Measurements from ENCODE around the gene PDZD4. TPM values are rescaled to one million over a fixed set of nuclear protein-coding genes. Genes with fewer than 3 reads are reported as not detected.
A peak's percentile ranks its signal among the peaks of the same experiment; 100 is the strongest.

PDZD4 gene
- total RNA-seq (2014; rRNA removed; shearing (Covaris generic)) = 194 and 230 TPM in 2 replicates
- polyA plus RNA-seq (2016; fragmentation: Nextera tagmentation; extraction: Ambion mirVana) = 30.5 and 34.5 TPM in 2 replicates
- long read RNA-seq, partial matches to known transcripts = 0 of 2 reads
- long read RNA-seq, other reads (novel, unspliced or antisense) = 2 of 2 reads

- H3K27me3 ChIP-seq (ENCODE audit: insufficient read depth) = no peaks in the 10 kb centered on the region
- peaks cover 57% of the 10 kb centered on the region for H3K79me2 ChIP-seq (replicated peaks; ENCODE audit: insufficient read depth)
- H2AFZ ChIP-seq = no peak within 1 kb of the TSS
- peak within 1 kb of the TSS; percentile 87; the same call in 1 of the 2 replicates for H3K27ac ChIP-seq (ENCODE audit: low read depth)
- ATAC-seq (peak; percentile 17), DNase-seq (ENCODE audit: low spot score) (peak; percentile 53)
- no peak for TF ChIP-seq EZH2phosphoT487 (IDR thresholded peaks at IDR 0.05; ENCODE audit: unreplicated experiment)
- TF ChIP-seq ETS1 (IDR thresholded peaks at IDR 0.05) = no peak
- no peak for TF ChIP-seq CTCF (conservative IDR thresholded peaks at IDR 0.05; ENCODE audit: low read depth in 2 of 2)
- TF ChIP-seq EZH2 (IDR thresholded peaks at IDR 0.05; ENCODE audit: low read depth, unreplicated experiment) = no peak
- no peak; the same call in 1 of the 2 replicates for TF ChIP-seq POLR2AphosphoS5 (IDR thresholded peaks at IDR 0.05; ENCODE audit: low read depth)
- no peak for TF ChIP-seq CREB1 (CRISPR knock-in tag; IDR thresholded peaks at IDR 0.05; ENCODE audit: low read depth)
- no peak for TF ChIP-seq NANOG (IDR thresholded peaks at IDR 0.05; ENCODE audit: borderline replicate concordance)
- TF ChIP-seq ZNF462 (CRISPR knock-in tag; IDR thresholded peaks at IDR 0.05) = no peak
- no peak for TF ChIP-seq REST (IDR thresholded peaks at IDR 0.05; ENCODE audit: unreplicated experiment)
- TF ChIP-seq ZNF114 (CRISPR knock-in tag; IDR thresholded peaks at IDR 0.05) = no peak
- no peak for TF ChIP-seq JUNB (IDR thresholded peaks at IDR 0.05; ENCODE audit: unreplicated experiment)
- TF ChIP-seq ZNF331 (CRISPR knock-in tag; IDR thresholded peaks at IDR 0.05; ENCODE audit: low read depth) = no peak
- TF ChIP-seq STAT1 (IDR thresholded peaks at IDR 0.05; ENCODE audit: unreplicated experiment) = no peak
- no peaks in the 10 kb centered on the region for H3K9me2 ChIP-seq (ENCODE audit: insufficient read depth)
- peaks cover 20% of the 10 kb centered on the region for H3K36me3 Mint-ChIP-seq (ENCODE audit: low read depth)
- H4K20me1 ChIP-seq (replicated peaks; ENCODE audit: insufficient read depth) = no peaks in the 10 kb centered on the region; the same call in 1 of the 2 replicates
- no peaks in the 10 kb centered on the region for H3F3A ChIP-seq (replicated peaks; ENCODE audit: low read depth)
- peaks cover 13% of the 10 kb centered on the region for H3K27me3 Mint-ChIP-seq (ENCODE audit: insufficient read depth, low read depth, poor library complexity)
- peak within 1 kb of the TSS; percentile 83 for H3K4me3 Mint-ChIP-seq
- peak within 1 kb of the TSS; percentile 84 for H3K4me2 ChIP-seq
- no peak within 1 kb of the TSS for H3K27ac Mint-ChIP-seq
- peaks cover 33% of the 10 kb centered on the region for H3K4me1 Mint-ChIP-seq
- H3K9me3 Mint-ChIP-seq = no peaks in the 10 kb centered on the region
- peaks cover 21% of the 10 kb centered on the region for H3K4me1 ChIP-seq (ENCODE audit: insufficient read depth)
- H3K36me3 ChIP-seq (ENCODE audit: insufficient read depth) = no peaks in the 10 kb centered on the region
- peak within 1 kb of the TSS; percentile 75 for H3K4me3 ChIP-seq
These were observed at the start of gene PDZD4 for GRCh38 chrX:153829799-153830639. PDZD4 (minus strand) TSS chrX:153830544; CDS start chrX:153830298, 246 bp downstream.

All from GM23338 (cell line).